Measurements from ENCODE around the gene COMMD1. TPM values are rescaled to one million over a fixed set of nuclear protein-coding genes. Genes with fewer than 3 reads are reported as not detected.

COMMD1 gene
- total and polyA plus RNA-seq, 2 experiments from 2014 or later = 54.9 to 83.7 TPM

- TF ChIP-seq, protein P1, sequence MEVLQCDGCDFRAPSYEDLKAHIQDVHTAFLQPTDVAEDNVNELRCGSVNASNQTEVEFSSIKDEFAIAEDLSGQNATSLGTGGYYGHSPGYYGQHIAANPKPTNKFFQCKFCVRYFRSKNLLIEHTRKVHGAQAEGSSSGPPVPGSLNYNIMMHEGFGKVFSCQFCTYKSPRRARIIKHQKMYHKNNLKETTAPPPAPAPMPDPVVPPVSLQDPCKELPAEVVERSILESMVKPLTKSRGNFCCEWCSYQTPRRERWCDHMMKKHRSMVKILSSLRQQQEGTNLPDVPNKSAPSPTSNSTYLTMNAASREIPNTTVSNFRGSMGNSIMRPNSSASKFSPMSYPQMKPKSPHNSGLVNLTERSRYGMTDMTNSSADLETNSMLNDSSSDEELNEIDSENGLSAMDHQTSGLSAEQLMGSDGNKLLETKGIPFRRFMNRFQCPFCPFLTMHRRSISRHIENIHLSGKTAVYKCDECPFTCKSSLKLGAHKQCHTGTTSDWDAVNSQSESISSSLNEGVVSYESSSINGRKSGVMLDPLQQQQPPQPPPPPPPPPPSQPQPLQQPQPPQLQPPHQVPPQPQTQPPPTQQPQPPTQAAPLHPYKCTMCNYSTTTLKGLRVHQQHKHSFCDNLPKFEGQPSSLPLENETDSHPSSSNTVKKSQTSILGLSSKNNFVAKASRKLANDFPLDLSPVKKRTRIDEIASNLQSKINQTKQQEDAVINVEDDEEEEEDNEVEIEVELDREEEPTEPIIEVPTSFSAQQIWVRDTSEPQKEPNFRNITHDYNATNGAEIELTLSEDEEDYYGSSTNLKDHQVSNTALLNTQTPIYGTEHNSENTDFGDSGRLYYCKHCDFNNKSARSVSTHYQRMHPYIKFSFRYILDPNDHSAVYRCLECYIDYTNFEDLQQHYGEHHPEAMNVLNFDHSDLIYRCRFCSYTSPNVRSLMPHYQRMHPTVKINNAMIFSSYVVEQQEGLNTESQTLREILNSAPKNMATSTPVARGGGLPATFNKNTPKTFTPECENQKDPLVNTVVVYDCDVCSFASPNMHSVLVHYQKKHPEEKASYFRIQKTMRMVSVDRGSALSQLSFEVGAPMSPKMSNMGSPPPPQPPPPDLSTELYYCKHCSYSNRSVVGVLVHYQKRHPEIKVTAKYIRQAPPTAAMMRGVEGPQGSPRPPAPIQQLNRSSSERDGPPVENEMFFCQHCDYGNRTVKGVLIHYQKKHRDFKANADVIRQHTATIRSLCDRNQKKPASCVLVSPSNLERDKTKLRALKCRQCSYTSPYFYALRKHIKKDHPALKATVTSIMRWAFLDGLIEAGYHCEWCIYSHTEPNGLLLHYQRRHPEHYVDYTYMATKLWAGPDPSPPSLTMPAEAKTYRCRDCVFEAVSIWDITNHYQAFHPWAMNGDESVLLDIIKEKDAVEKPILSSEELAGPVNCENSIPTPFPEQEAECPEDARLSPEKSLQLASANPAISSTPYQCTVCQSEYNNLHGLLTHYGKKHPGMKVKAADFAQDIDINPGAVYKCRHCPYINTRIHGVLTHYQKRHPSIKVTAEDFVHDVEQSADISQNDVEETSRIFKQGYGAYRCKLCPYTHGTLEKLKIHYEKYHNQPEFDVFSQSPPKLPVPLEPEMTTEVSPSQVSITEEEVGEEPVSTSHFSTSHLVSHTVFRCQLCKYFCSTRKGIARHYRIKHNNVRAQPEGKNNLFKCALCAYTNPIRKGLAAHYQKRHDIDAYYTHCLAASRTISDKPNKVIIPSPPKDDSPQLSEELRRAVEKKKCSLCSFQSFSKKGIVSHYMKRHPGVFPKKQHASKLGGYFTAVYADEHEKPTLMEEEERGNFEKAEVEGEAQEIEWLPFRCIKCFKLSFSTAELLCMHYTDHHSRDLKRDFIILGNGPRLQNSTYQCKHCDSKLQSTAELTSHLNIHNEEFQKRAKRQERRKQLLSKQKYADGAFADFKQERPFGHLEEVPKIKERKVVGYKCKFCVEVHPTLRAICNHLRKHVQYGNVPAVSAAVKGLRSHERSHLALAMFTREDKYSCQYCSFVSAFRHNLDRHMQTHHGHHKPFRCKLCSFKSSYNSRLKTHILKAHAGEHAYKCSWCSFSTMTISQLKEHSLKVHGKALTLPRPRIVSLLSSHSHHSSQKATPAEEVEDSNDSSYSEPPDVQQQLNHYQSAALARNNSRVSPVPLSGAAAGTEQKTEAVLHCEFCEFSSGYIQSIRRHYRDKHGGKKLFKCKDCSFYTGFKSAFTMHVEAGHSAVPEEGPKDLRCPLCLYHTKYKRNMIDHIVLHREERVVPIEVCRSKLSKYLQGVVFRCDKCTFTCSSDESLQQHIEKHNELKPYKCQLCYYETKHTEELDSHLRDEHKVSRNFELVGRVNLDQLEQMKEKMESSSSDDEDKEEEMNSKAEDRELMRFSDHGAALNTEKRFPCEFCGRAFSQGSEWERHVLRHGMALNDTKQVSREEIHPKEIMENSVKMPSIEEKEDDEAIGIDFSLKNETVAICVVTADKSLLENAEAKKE (CRISPR knock-in tag; IDR thresholded peaks at IDR 0.05) = no peak
- no peak for TF ChIP-seq CREB1 (CRISPR knock-in tag; IDR thresholded peaks at IDR 0.05; ENCODE audit: low read depth)
- no peak for TF ChIP-seq POLR2AphosphoS5 (IDR thresholded peaks at IDR 0.05; ENCODE audit: low read depth)
- TF ChIP-seq CTCF (conservative IDR thresholded peaks at IDR 0.05; ENCODE audit: low read depth in 2 of 2) = no peak
- TF ChIP-seq EZH2 (IDR thresholded peaks at IDR 0.05; ENCODE audit: low read depth, unreplicated experiment) = no peak
- no peak for TF ChIP-seq EZH2phosphoT487 (IDR thresholded peaks at IDR 0.05; ENCODE audit: unreplicated experiment)
- TF ChIP-seq ZNF331 (CRISPR knock-in tag; IDR thresholded peaks at IDR 0.05; ENCODE audit: low read depth) = no peak
- TF ChIP-seq STAT1 (IDR thresholded peaks at IDR 0.05; ENCODE audit: unreplicated experiment) = no peak
- no peak for TF ChIP-seq JUNB (IDR thresholded peaks at IDR 0.05; ENCODE audit: unreplicated experiment)
Measured at GRCh38 chr2:61949714-61950560, 44.5 kb downstream of the COMMD1 start (continued).

Measured in GM23338 (cell line).